ENCODE measurements around the gene PXDN.
"Not testable (repeated sequence)": the region's sequence is repeated elsewhere in the genome, so short reads cannot be mapped to it uniquely, and the experiment has no call there.

PXDN gene

GRCh38 chr2:1781291-1782080 lies 37.2 kb upstream of the PXDN start:
- H3K4me3 ChIP-seq (ENCODE audit: control insufficient read depth, low read depth, low read length): no peak overlapping the region
- TF ChIP-seq CTCF (IDR thresholded peaks at IDR 0.05; ENCODE audit: control insufficient read depth, insufficient read depth, low read depth, low read length, missing control alignments): no peak
- DNase-seq (ENCODE audit: low read depth): no peak

GRCh38 chr2:1780693-1781092 lies 36.4 kb upstream of the PXDN start:
- no peak for DNase-seq (ENCODE audit: low read depth)
- no peak for TF ChIP-seq CTCF (IDR thresholded peaks at IDR 0.05; ENCODE audit: control insufficient read depth, insufficient read depth, low read depth, low read length, missing control alignments)
- no peak overlapping the region for H3K4me3 ChIP-seq (ENCODE audit: control insufficient read depth, low read depth, low read length)

- DNase-seq (ENCODE audit: low read depth); H3K4me3 ChIP-seq (ENCODE audit: control insufficient read depth, low read depth, low read length): not testable (repeated sequence)
These were observed 35.7 kb upstream of the PXDN start for GRCh38 chr2:1780054-1780453.

GRCh38 chr2:1778566-1778965 lies 34.3 kb upstream of the PXDN start:
- DNase-seq (ENCODE audit: low read depth): no peak
- no peak overlapping the region for H3K4me3 ChIP-seq (ENCODE audit: control insufficient read depth, low read depth, low read length)
- TF ChIP-seq CTCF (IDR thresholded peaks at IDR 0.05; ENCODE audit: control insufficient read depth, insufficient read depth, low read depth, low read length, missing control alignments): no peak

- no peak for TF ChIP-seq CTCF (IDR thresholded peaks at IDR 0.05; ENCODE audit: control insufficient read depth, insufficient read depth, low read depth, low read length, missing control alignments)
- no peak for DNase-seq (ENCODE audit: low read depth)
- H3K4me3 ChIP-seq (ENCODE audit: control insufficient read depth, low read depth, low read length): no peak overlapping the region
These were observed 33.5 kb upstream of the PXDN start for GRCh38 chr2:1777781-1778180.

- no peak overlapping the region for H3K4me3 ChIP-seq (ENCODE audit: control insufficient read depth, low read depth, low read length)
- TF ChIP-seq CTCF (IDR thresholded peaks at IDR 0.05; ENCODE audit: control insufficient read depth, insufficient read depth, low read depth, low read length, missing control alignments): no peak
- no peak for DNase-seq (ENCODE audit: low read depth)
These were observed 32.8 kb upstream of the PXDN start for GRCh38 chr2:1777156-1777555.

- TF ChIP-seq CTCF (IDR thresholded peaks at IDR 0.05; ENCODE audit: control insufficient read depth, insufficient read depth, low read depth, low read length, missing control alignments): no peak
- DNase-seq (ENCODE audit: low read depth): no peak
- no peak overlapping the region for H3K4me3 ChIP-seq (ENCODE audit: control insufficient read depth, low read depth, low read length)
These were observed 31.3 kb upstream of the PXDN start for GRCh38 chr2:1775511-1776035.
